ENCODE results near the gene SLC26A8.
"Not testable (repeated sequence)": the region's sequence is repeated elsewhere in the genome, so short reads cannot be mapped to it uniquely, and the experiment has no call there.

The SLC26A8 gene

GRCh38 chr6:36000451-36000850 is 24.0 kb downstream of the SLC26A8 start:
- DNase-seq: no peak

GRCh38 chr6:35993150-35993549 is 31.3 kb downstream of the SLC26A8 start:
- no peak for DNase-seq

GRCh38 chr6:35988047-35988446 is 36.4 kb downstream of the SLC26A8 start:
- not testable (repeated sequence) for DNase-seq

- no peak for DNase-seq
Observed at GRCh38 chr6:35984701-35985100, 39.7 kb downstream of the SLC26A8 start.

GRCh38 chr6:35980991-35981645 is 43.3 kb downstream of the SLC26A8 start:
- no peak for DNase-seq

GRCh38 chr6:35980126-35980525 is 44.3 kb downstream of the SLC26A8 start:
- DNase-seq: not testable (repeated sequence)

GRCh38 chr6:35977308-35977707 is 47.1 kb downstream of the SLC26A8 start:
- no peak for DNase-seq

GRCh38 chr6:35973670-35974222 is 50.7 kb downstream of the SLC26A8 start:
- DNase-seq: no peak

GRCh38 chr6:35972471-35973367 is 51.7 kb downstream of the SLC26A8 start:
- DNase-seq: peak in 1 of 3 experiments; percentile 25

- no peak for DNase-seq
Observed at GRCh38 chr6:35970181-35970580, 54.3 kb downstream of the SLC26A8 start.

- no peak for DNase-seq
Observed at GRCh38 chr6:35969646-35970045, 54.8 kb downstream of the SLC26A8 start.

- no peak for DNase-seq
Observed at GRCh38 chr6:35968821-35969220, 55.6 kb downstream of the SLC26A8 start.

- DNase-seq: peak in 2 of 3 experiments; percentile 64 to 86
Observed at GRCh38 chr6:35967076-35967774, 57.2 kb downstream of the SLC26A8 start.

GRCh38 chr6:35962779-35963560 is 61.5 kb downstream of the SLC26A8 start:
- no peak for DNase-seq

- no peak for DNase-seq
Observed at GRCh38 chr6:35960187-35960586, 64.3 kb downstream of the SLC26A8 start.

- DNase-seq: no peak
Observed at GRCh38 chr6:35955970-35956369, 68.5 kb downstream of the SLC26A8 start.

- DNase-seq: no peak
Observed at GRCh38 chr6:35955521-35955920, 68.9 kb downstream of the SLC26A8 start.

- DNase-seq: no peak
Observed at GRCh38 chr6:35955071-35955470, 69.4 kb downstream of the SLC26A8 start.

GRCh38 chr6:35954333-35954732 is 70.1 kb downstream of the SLC26A8 start:
- no peak for DNase-seq

GRCh38 chr6:35948725-35949124 is 75.7 kb downstream of the SLC26A8 start:
- peak in 1 of 3 experiments; percentile 7 for DNase-seq

- no peak for DNase-seq
Observed at GRCh38 chr6:35945650-35946025, 78.8 kb downstream of the SLC26A8 start.

GRCh38 chr6:35943390-35943789 is 81.1 kb downstream of the SLC26A8 start:
- no peak for DNase-seq
